ENCODE data around the gene OR5M10.
"Not testable (repeated sequence)": the region's sequence is repeated elsewhere in the genome, so short reads cannot be mapped to it uniquely, and the experiment has no call there.

- not testable (repeated sequence) for TF ChIP-seq EZH2phosphoT487 (IDR thresholded peaks at IDR 0.05; ENCODE audit: borderline replicate concordance); MAX (IDR thresholded peaks at IDR 0.05); JUND (IDR thresholded peaks at IDR 0.05); EGR1 (IDR thresholded peaks at IDR 0.05; ENCODE audit: low read depth); CEBPB (IDR thresholded peaks at IDR 0.05; ENCODE audit: low read depth); POLR2A (IDR thresholded peaks at IDR 0.05; ENCODE audit: borderline replicate concordance, extremely low read depth, insufficient read depth, insufficient read length); ZNF274 (IDR thresholded peaks at IDR 0.05; ENCODE audit: low read depth, low read length); SP1 (IDR thresholded peaks at IDR 0.05; ENCODE audit: low read depth); POLR2AphosphoS5 (IDR thresholded peaks at IDR 0.05; ENCODE audit: low read depth, low read length); EZH2 (IDR thresholded peaks at IDR 0.05); ZFX (IDR thresholded peaks at IDR 0.05); TCF7L2 (IDR thresholded peaks at IDR 0.05; ENCODE audit: borderline replicate concordance, extremely low read depth, insufficient read depth, insufficient read length)
- TF ChIP-seq, protein P1, sequence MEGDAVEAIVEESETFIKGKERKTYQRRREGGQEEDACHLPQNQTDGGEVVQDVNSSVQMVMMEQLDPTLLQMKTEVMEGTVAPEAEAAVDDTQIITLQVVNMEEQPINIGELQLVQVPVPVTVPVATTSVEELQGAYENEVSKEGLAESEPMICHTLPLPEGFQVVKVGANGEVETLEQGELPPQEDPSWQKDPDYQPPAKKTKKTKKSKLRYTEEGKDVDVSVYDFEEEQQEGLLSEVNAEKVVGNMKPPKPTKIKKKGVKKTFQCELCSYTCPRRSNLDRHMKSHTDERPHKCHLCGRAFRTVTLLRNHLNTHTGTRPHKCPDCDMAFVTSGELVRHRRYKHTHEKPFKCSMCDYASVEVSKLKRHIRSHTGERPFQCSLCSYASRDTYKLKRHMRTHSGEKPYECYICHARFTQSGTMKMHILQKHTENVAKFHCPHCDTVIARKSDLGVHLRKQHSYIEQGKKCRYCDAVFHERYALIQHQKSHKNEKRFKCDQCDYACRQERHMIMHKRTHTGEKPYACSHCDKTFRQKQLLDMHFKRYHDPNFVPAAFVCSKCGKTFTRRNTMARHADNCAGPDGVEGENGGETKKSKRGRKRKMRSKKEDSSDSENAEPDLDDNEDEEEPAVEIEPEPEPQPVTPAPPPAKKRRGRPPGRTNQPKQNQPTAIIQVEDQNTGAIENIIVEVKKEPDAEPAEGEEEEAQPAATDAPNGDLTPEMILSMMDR (IDR thresholded peaks at IDR 0.05 in 2 of 3, conservative IDR thresholded peaks at IDR 0.05 in 1 of 3; ENCODE audit: borderline replicate concordance in 1 of 3, insufficient read depth in 1 of 3, low read depth in 2 of 3, low read length in 2 of 3), result not testable (repeated sequence)
Measured at GRCh38 chr11:56592088-56592717, 14.7 kb upstream of the OR5M10 start.
